GM12875 (cell line): ENCODE data around the gene PRKCB.

Experiments
- H3K4me3 ChIP-seq: one replicate; pipeline ENCODE4 v1.5.1; 2011; ENCODE audit warnings: low read depth, low read length, control low read depth
- CTCF ChIP-seq: IDR thresholded peaks from 2 replicates; pipeline ENCODE4 v1.5.1; 2011; ENCODE audit warnings: low read depth, mild to moderate bottlenecking, control low read depth, inconsistent platforms, low read length, moderate library complexity, borderline replicate concordance; ENCODE audit not compliant: insufficient read depth

The PRKCB gene

DNA sequence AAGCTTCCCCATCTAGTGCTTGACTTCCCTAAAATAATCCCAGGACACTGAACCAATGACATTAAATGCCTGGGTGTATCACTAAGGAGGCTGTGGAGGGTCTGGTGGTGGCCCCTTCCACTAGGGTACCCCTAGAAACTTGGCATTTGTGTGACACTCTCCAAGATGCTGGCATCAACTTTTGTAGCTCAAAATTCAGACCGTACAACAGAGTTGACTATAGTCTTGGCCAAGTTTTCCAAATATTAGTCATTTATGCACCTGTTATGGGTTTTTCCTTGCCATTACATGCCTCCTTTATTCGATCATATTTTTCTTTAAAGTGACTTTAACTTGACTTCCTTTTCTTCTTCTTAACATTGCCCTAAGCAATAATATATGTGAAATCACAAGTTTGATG is 295.5 kb downstream of the PRKCB start:
- no peak overlapping the region for H3K4me3 ChIP-seq
- TF ChIP-seq CTCF, result no peak

GRCh38 chr16:24132048-24132796 is 296.4 kb downstream of the PRKCB start:
- TF ChIP-seq CTCF, result no peak
- no peak overlapping the region for H3K4me3 ChIP-seq

- H3K4me3 ChIP-seq, result no peak overlapping the region
- TF ChIP-seq CTCF, result no peak
Measured at GRCh38 chr16:24132797-24133155, 297.0 kb downstream of the PRKCB start.

GRCh38 chr16:24135624-24136565 is 300.1 kb downstream of the PRKCB start:
- TF ChIP-seq CTCF, result no peak
- H3K4me3 ChIP-seq, result no peak overlapping the region

DNA sequence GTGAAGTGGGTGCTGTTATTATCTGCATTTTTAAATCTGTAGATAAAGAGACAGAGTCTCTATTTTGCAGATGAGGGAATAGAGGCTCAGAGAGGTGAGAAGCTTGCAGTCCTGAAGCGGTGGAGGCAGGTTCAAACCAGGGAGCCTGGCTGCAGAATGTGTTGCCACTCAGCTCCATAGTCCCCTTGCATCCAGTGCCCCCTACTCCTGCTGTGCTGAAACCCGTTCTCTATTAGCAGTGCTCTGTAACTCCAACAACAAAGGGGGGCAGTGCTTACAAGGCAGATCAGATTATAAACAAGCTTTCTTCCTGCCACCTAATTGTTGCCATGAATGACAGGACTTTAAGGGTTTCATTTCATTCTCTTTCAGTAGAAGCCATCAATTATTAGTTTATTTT is 302.2 kb downstream of the PRKCB start:
- H3K4me3 ChIP-seq, result no peak overlapping the region
- no peak for TF ChIP-seq CTCF

GRCh38 chr16:24138575-24138974 is 302.8 kb downstream of the PRKCB start:
- TF ChIP-seq CTCF, result no peak
- no peak overlapping the region for H3K4me3 ChIP-seq
